Mesenchymal stem cell (in vitro differentiated cells and primary cell): ENCODE measurements around the gene UBR1.
"Not testable (repeated sequence)": the region's sequence is repeated elsewhere in the genome, so short reads cannot be mapped to it uniquely, and the experiment has no call there.

Experiments used
- DNase-seq: peaks from one replicate; pipeline ENCODE4 v3.0.0-alpha.2; 2013
- H2AFZ ChIP-seq: one replicate; pipeline ENCODE4 v1.6.1; 2013; ENCODE audit warnings: low read depth, mild to moderate bottlenecking, control low read depth, inconsistent platforms, low read length, moderate library complexity
- H2AK5ac ChIP-seq: 2 replicates; pipeline ENCODE4 v1.6.1; 2013; ENCODE audit warnings: low read length, moderate library complexity, mild to moderate bottlenecking, inconsistent platforms; ENCODE audit not compliant: severe bottlenecking
- H2BK120ac ChIP-seq: one replicate; pipeline ENCODE4 v1.6.1; 2013; ENCODE audit warnings: low read depth, mild to moderate bottlenecking, inconsistent platforms, low read length, moderate library complexity
- H2BK12ac ChIP-seq, 2 experiments: one replicate each; pipeline ENCODE4 v1.6.1; 2013; ENCODE audit warnings: inconsistent platforms in 2 of 2, low read length in 2 of 2, mild to moderate bottlenecking in 2 of 2, moderate library complexity in 2 of 2, control low read depth in 1 of 2
- H2BK15ac ChIP-seq: one replicate; pipeline ENCODE4 v1.6.1; 2013; ENCODE audit warnings: mild to moderate bottlenecking, low read depth, inconsistent platforms; ENCODE audit not compliant: poor library complexity, severe bottlenecking
- H2BK5ac ChIP-seq: 2 replicates; pipeline ENCODE4 v1.6.1; 2013; ENCODE audit warnings: low read depth, mild to moderate bottlenecking, low read length, control low read depth, inconsistent platforms; ENCODE audit not compliant: poor library complexity, severe bottlenecking
- H3K14ac ChIP-seq, 2 experiments: one replicate each; pipeline ENCODE4 v1.6.1; 2013; ENCODE audit warnings: inconsistent platforms in 2 of 2, low read length in 2 of 2, control low read depth in 1 of 2, mild to moderate bottlenecking in 1 of 2, moderate library complexity in 1 of 2
- H3K18ac ChIP-seq, 2 experiments: one replicate each; pipeline ENCODE4 v1.6.1; 2013; ENCODE audit warnings: inconsistent platforms in 2 of 2, low read length in 2 of 2, control low read depth in 1 of 2, low read depth in 1 of 2, mild to moderate bottlenecking in 1 of 2
- H3K23ac ChIP-seq, 2 experiments: one replicate each; pipeline ENCODE4 v1.6.1; 2013; ENCODE audit warnings: inconsistent platforms in 2 of 2, low read length in 2 of 2, mild to moderate bottlenecking in 2 of 2, moderate library complexity in 2 of 2, control low read depth in 1 of 2
- H3K27ac ChIP-seq: 2 replicates; pipeline ENCODE4 v1.5.1; 2013; ENCODE audit warnings: mild to moderate bottlenecking, moderate library complexity, low read length, control low read depth, inconsistent platforms; ENCODE audit not compliant: poor library complexity, severe bottlenecking
- H3K27me3 ChIP-seq, 2 experiments: 2 replicates each; pipeline versions ENCODE4 v1.6.1 to v1.7.0; 2013; ENCODE audit warnings: low read length in 2 of 2, mild to moderate bottlenecking in 2 of 2, moderate library complexity in 2 of 2, control low read depth in 1 of 2, inconsistent platforms in 1 of 2; ENCODE audit not compliant: control insufficient read depth in 1 of 2, insufficient read depth in 1 of 2
- H3K36me3 ChIP-seq, 2 experiments: 2 replicates each; pipeline versions ENCODE4 v1.6.1 to v1.7.0; 2013; ENCODE audit warnings: low read length in 2 of 2, control low read depth in 1 of 2, inconsistent platforms in 1 of 2, low read depth in 1 of 2, mild to moderate bottlenecking in 1 of 2; ENCODE audit not compliant: insufficient read depth in 2 of 2, control insufficient read depth in 1 of 2
- H3K4ac ChIP-seq, 2 experiments: one replicate each; pipeline ENCODE4 v1.6.1; 2013; ENCODE audit warnings: inconsistent platforms in 2 of 2, low read length in 2 of 2, mild to moderate bottlenecking in 2 of 2, moderate library complexity in 2 of 2, control low read depth in 1 of 2, low read depth in 1 of 2
- H3K4me1 ChIP-seq: 2 replicates; pipeline ENCODE4 v1.6.1; 2013; ENCODE audit warnings: low read depth, low read length, control low read depth; ENCODE audit not compliant: control insufficient read depth, insufficient read depth
- H3K4me2 ChIP-seq: 2 replicates; pipeline ENCODE4 v1.6.1; 2013; ENCODE audit warnings: low read length, mild to moderate bottlenecking, inconsistent platforms; ENCODE audit not compliant: poor library complexity, severe bottlenecking
- H3K4me3 ChIP-seq, 2 experiments: 2 replicates each; pipeline versions ENCODE4 v1.5.1 to v1.7.0; 2013; ENCODE audit warnings: low read length in 2 of 2, mild to moderate bottlenecking in 2 of 2, control low read depth in 1 of 2, low read depth in 1 of 2; ENCODE audit not compliant: insufficient read depth in 1 of 2
- H3K79me1 ChIP-seq: replicated peaks from 2 replicates; pipeline ENCODE4 v1.6.1; 2013; ENCODE audit warnings: mild to moderate bottlenecking, control low read depth, low read length, inconsistent platforms; ENCODE audit not compliant: poor library complexity, severe bottlenecking
- H3K9ac ChIP-seq: 2 replicates; pipeline ENCODE4 v1.7.0; 2013; ENCODE audit warnings: mild to moderate bottlenecking, low read length, moderate library complexity
- H3K9me3 ChIP-seq: 2 replicates; pipeline ENCODE4 v1.7.0; 2013; ENCODE audit warnings: mild to moderate bottlenecking, low read length; ENCODE audit not compliant: control insufficient read depth
- H4K8ac ChIP-seq: one replicate; pipeline ENCODE4 v1.6.1; 2013; ENCODE audit warnings: inconsistent platforms, mild to moderate bottlenecking, low read length, moderate library complexity
- H4K91ac ChIP-seq: one replicate; pipeline ENCODE4 v1.6.1; 2013; ENCODE audit warnings: mild to moderate bottlenecking, low read length, inconsistent platforms
- WGBS: methylation state at CpG from one replicate; pipeline ENCODE4 v1.1.7; 2013; ENCODE audit warnings: mixed read lengths; 5-methylcytosine and 5-hydroxymethylcytosine counted together

The UBR1 gene

GRCh38 chr15:43035240-43035639 is 70.6 kb downstream of the UBR1 start:
- H3K4me2 ChIP-seq, H3K9ac ChIP-seq, H2BK12ac ChIP-seq, H3K79me1 ChIP-seq, H3K4me3 ChIP-seq, H2BK15ac ChIP-seq, H3K14ac ChIP-seq, H3K4me1 ChIP-seq, H2AFZ ChIP-seq, H3K27ac ChIP-seq, H4K91ac ChIP-seq, H3K23ac ChIP-seq, H3K27me3 ChIP-seq, H3K9me3 ChIP-seq, DNase-seq, H2BK5ac ChIP-seq, H3K18ac ChIP-seq, H2BK120ac ChIP-seq, H3K4ac ChIP-seq, H4K8ac ChIP-seq, H2AK5ac ChIP-seq: not testable (repeated sequence)
- WGBS: no CpG with 5 or more reads among the region's 1 CpG
- peaks cover 16 to 66% of the 10 kb centered on the region in 2 experiments for H3K36me3 ChIP-seq

GRCh38 chr15:43029476-43029875 is 76.4 kb downstream of the UBR1 start:
- H3K27ac ChIP-seq: no peak overlapping the region
- H2BK12ac ChIP-seq: no peak overlapping the region
- H3K27me3 ChIP-seq: no peaks in the 10 kb centered on the region
- no peak overlapping the region for H2BK5ac ChIP-seq
- H3K18ac ChIP-seq: no peak overlapping the region
- no peak overlapping the region for H3K4me2 ChIP-seq
- no peak overlapping the region for H4K8ac ChIP-seq
- H3K23ac ChIP-seq: no peak overlapping the region
- no peak overlapping the region for H3K4ac ChIP-seq
- H3K14ac ChIP-seq: no peak overlapping the region
- no peak overlapping the region for H2AK5ac ChIP-seq
- no peak overlapping the region for H2BK120ac ChIP-seq
- peaks cover 22 to 83% of the 10 kb centered on the region in 2 experiments for H3K36me3 ChIP-seq
- DNase-seq: no peak
- no peak overlapping the region for H2BK15ac ChIP-seq
- no peaks in the 10 kb centered on the region for H3K9me3 ChIP-seq
- no peaks in the 10 kb centered on the region for H3K4me1 ChIP-seq
- no peak overlapping the region for H4K91ac ChIP-seq
- H2AFZ ChIP-seq: no peak overlapping the region
- no peak overlapping the region for H3K4me3 ChIP-seq
- peaks cover 5% of the 10 kb centered on the region for H3K79me1 ChIP-seq
- H3K9ac ChIP-seq: no peak overlapping the region

- no peak overlapping the region for H3K23ac ChIP-seq
- no peak overlapping the region for H2BK15ac ChIP-seq
- H3K18ac ChIP-seq: no peak overlapping the region
- no peak for DNase-seq
- peaks cover 4% of the 10 kb centered on the region for H3K79me1 ChIP-seq
- no peak overlapping the region for H3K4ac ChIP-seq
- H3K4me3 ChIP-seq: no peak overlapping the region
- no peak overlapping the region for H4K8ac ChIP-seq
- H2AK5ac ChIP-seq: no peak overlapping the region
- H3K4me1 ChIP-seq: no peaks in the 10 kb centered on the region
- no peak overlapping the region for H2BK120ac ChIP-seq
- H3K14ac ChIP-seq: no peak overlapping the region
- no peak overlapping the region for H4K91ac ChIP-seq
- no peak overlapping the region for H3K9ac ChIP-seq
- H3K4me2 ChIP-seq: no peak overlapping the region
- H3K27ac ChIP-seq: no peak overlapping the region
- H2AFZ ChIP-seq: no peak overlapping the region
- H3K9me3 ChIP-seq: no peaks in the 10 kb centered on the region
- no peak overlapping the region for H2BK5ac ChIP-seq
- H3K36me3 ChIP-seq: peaks cover 11 to 92% of the 10 kb centered on the region in 2 experiments
- no peak overlapping the region for H2BK12ac ChIP-seq
- H3K27me3 ChIP-seq: no peaks in the 10 kb centered on the region
Observed at GRCh38 chr15:43025150-43025549, 80.7 kb downstream of the UBR1 start.

DNA sequence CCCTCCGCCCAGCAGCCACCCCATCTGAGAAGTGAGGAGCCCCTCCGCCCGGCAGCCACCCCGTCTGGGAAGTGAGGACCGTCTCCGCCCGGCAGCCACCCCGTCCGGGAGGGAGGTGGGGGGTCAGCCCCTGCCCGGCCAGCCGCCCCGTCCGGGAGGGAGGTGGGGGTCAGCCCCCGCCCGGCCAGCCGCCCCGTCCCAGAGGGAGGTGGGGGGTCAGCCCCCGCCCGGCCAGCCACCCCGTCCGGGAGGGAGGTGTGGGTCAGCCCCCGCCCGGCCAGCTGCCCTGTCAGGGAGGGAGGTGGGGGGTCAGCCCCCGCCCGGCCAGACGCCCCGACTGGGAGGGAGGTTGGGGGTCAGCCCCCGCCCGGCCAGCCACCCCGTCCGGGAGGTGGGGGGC is 91.2 kb downstream of the UBR1 start:
- not testable (repeated sequence) for H3K18ac ChIP-seq, H3K9ac ChIP-seq, H2BK15ac ChIP-seq, H2AK5ac ChIP-seq, H2BK5ac ChIP-seq, H3K9me3 ChIP-seq, H3K14ac ChIP-seq, H3K79me1 ChIP-seq, H2BK12ac ChIP-seq, H3K4me1 ChIP-seq, H2BK120ac ChIP-seq, DNase-seq, H3K27me3 ChIP-seq, H3K4ac ChIP-seq, H4K91ac ChIP-seq, H4K8ac ChIP-seq, H3K4me2 ChIP-seq, H3K27ac ChIP-seq, H3K4me3 ChIP-seq, H2AFZ ChIP-seq, H3K23ac ChIP-seq
- H3K36me3 ChIP-seq: peaks cover 19 to 58% of the 10 kb centered on the region in 2 experiments
- 98% methylated on average over 5 of the region's 31 CpGs for WGBS
